ENCODE measurements around the gene ABCG1. TPM values are rescaled to one million over a fixed set of nuclear protein-coding genes. Genes with fewer than 3 reads are reported as not detected.

Gene ABCG1
- total RNA-seq, 1 donor from 2014 or later: 74.9 TPM

DNA sequence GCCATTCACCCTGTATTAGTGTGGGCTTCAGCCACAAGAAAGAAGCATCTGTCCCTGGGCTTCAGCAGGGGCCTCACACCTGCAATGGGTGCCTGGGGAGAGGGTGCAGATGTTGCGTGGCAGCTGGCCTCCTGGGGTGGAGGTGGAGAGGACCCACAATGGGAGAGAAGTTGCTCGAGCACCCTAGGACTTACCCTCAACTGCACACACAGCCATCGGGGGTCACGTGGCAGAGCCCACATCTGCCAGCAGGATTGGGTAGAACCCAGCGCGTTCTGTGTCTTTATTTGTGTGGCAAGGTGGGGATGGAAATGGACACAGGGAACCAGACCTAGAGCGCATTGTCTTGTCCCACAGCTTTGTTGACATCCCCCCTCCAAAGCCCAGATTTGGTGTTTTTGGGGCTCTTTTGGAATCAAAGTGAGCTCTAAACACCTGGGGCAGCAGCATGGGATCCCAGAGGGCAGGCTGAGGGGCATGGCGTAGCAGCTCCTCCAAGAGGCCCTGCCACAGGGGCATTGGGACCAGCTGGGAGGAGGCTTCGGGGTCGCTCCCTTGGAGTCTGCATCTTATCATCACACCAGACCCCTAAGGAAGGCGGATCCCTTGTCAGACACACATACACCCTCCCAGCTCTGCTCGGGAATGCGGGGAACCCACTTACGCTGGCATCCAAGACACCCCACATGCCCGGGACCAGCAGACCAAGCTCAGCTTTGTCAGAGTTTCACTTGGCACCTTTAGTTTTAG, 5.1 kb downstream of the ABCG1 start:
- no peak for ATAC-seq

DNA sequence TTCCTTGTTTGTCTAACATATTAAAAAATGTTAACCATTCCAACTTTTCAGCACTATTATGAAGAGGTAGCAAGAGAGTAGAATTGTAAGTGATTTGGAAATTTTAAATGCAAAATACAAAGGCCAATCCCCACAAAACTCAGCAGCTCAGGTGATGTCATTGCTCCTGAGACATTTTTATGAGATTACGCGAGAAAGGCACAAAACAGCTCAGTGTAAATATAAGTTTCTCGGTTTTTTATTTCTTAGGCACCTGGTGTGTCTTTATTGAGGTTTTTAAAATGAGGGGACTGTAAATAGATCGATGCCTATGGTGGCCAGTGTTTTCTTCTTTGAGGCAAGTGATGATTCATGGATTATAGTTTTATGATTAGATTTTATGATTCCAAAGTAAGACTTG, 6.1 kb downstream of the ABCG1 start:
- TF ChIP-seq, protein P1, sequence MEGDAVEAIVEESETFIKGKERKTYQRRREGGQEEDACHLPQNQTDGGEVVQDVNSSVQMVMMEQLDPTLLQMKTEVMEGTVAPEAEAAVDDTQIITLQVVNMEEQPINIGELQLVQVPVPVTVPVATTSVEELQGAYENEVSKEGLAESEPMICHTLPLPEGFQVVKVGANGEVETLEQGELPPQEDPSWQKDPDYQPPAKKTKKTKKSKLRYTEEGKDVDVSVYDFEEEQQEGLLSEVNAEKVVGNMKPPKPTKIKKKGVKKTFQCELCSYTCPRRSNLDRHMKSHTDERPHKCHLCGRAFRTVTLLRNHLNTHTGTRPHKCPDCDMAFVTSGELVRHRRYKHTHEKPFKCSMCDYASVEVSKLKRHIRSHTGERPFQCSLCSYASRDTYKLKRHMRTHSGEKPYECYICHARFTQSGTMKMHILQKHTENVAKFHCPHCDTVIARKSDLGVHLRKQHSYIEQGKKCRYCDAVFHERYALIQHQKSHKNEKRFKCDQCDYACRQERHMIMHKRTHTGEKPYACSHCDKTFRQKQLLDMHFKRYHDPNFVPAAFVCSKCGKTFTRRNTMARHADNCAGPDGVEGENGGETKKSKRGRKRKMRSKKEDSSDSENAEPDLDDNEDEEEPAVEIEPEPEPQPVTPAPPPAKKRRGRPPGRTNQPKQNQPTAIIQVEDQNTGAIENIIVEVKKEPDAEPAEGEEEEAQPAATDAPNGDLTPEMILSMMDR (IDR thresholded peaks at IDR 0.05): no peak
- Histone ChIP-seq H3K9me3 (no peaks in the 10 kb centered on the region), H3K4me3 (no peak overlapping the region), H3K27ac (no peak overlapping the region), H3K27me3 (ENCODE audit: low read depth) (no peaks in the 10 kb centered on the region), H3K36me3 (peaks cover 19% of the 10 kb centered on the region), H3K4me1 (peaks cover 68% of the 10 kb centered on the region)
- DNase-seq (no peak), ATAC-seq (no peak)
- intact Hi-C loops (cut with DNase I): no loop called here

More for the DNA sequence above, 5.1 kb downstream of the ABCG1 start:
- TF ChIP-seq, protein P1 (IDR thresholded peaks at IDR 0.05): no peak
- Histone ChIP-seq H3K4me3 (no peak overlapping the region), H3K4me1 (peaks cover 57% of the 10 kb centered on the region), H3K36me3 (peaks cover 19% of the 10 kb centered on the region), H3K27me3 (ENCODE audit: low read depth) (no peaks in the 10 kb centered on the region), H3K27ac (no peak overlapping the region), H3K9me3 (no peaks in the 10 kb centered on the region)
- intact Hi-C loops (cut with DNase I): no loop called here
- peak; percentile 34 for DNase-seq

DNA sequence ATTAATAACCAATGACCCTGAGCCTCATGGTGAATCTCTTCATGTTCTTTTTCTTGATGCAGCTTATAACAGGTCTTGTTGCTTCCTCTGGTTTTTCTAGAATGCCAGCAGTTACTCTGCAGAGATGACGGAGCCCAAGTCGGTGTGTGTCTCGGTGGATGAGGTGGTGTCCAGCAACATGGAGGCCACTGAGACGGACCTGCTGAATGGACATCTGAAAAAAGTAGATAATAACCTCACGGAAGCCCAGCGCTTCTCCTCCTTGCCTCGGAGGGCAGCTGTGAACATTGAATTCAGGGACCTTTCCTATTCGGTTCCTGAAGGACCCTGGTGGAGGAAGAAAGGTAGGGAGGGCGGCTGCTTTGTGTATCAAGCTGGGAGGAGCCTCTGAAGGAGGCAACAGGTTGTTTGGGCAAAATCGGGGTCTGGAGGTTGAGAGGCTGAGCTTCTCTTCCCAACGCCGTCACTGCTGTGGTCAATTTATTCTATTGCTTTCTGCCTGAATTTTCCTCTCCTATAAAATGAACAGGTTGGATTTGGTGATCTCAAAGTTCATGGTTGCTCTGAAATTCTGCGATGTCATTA, 6.7 kb downstream of the ABCG1 start:
- ATAC-seq (no peak), DNase-seq (peak; percentile 15)
- no peaks in the 10 kb centered on the region for H3K27me3 ChIP-seq (ENCODE audit: low read depth)
- peaks cover 70% of the 10 kb centered on the region for H3K4me1 ChIP-seq
- H3K27ac ChIP-seq: no peak overlapping the region
- TF ChIP-seq, protein P1 (IDR thresholded peaks at IDR 0.05): no peak
- peaks cover 19% of the 10 kb centered on the region for H3K36me3 ChIP-seq
- no peak overlapping the region for H3K4me3 ChIP-seq
- intact Hi-C loops (cut with DNase I): no loop called here
- no peaks in the 10 kb centered on the region for H3K9me3 ChIP-seq

DNA sequence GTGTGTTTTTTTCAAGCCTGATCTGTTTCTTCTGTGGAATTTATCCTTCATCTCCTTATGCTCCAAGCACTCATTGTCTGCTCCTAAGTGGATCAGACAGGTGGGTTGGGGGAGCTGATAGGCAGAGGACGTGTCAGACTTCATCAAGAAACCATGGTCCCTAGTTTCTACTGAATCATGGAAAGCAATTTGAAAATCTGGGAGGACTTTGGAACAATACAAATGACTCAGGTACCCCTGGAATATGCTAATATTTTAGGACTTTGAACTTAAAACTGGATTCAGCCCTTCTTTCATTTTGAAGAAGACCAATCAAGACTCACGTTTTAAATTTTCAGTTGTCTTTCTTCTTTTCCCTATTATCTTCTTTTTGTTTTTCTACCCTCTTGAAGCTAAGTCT, 7.7 kb downstream of the ABCG1 start:
- Histone ChIP-seq H3K27ac (no peak overlapping the region), H3K9me3 (no peaks in the 10 kb centered on the region), H3K4me1 (peaks cover 70% of the 10 kb centered on the region), H3K36me3 (peaks cover 19% of the 10 kb centered on the region), H3K4me3 (no peak overlapping the region), H3K27me3 (ENCODE audit: low read depth) (no peaks in the 10 kb centered on the region)
- no peak for DNase-seq
- intact Hi-C loops (cut with DNase I): no loop called here
- TF ChIP-seq, protein P1 (IDR thresholded peaks at IDR 0.05): no peak
- no peak for ATAC-seq

DNA sequence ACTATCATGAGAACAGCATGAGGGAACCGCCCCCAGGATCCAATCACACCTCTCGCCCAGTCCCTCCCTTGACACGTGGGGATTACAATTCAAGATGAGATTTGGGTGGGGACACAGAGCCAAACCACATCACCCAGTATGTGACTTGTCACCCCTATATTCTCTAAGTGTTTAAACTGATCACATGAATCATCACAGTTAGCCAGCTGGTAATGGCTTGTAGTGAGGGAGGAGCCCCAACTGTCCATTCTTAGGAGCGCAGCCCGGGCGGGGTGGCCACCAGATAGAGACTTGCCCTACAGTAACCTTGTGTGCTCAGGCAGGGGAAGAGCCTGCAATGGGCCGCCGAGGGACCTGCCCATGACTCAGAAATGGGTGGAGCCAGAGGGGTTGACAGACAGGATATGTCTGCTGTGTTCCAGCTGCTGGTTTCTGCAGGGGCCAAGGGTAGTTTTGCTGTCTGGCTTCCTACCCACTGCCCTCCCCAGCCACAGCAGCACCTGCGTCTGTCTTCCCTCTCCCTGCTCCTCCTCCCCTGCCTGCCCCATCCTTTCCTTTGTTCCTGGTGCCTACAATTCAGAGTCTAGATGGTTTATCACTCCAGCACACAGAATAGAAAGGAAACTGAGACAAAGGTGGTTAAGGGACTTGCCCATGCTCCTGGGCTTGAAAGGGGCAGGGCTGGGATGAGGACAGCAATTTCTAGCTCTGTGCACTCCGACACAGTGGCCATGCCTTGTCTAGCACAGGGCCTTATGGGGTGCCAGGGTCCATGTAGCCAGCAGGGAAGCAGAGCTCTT, 9.2 kb downstream of the ABCG1 start:
- Histone ChIP-seq H3K27me3 (ENCODE audit: low read depth) (no peaks in the 10 kb centered on the region), H3K27ac (peak overlapping the region; percentile 58), H3K4me1 (peaks cover 70% of the 10 kb centered on the region), H3K36me3 (peaks cover 19% of the 10 kb centered on the region), H3K4me3 (peak overlapping the region; percentile 18), H3K9me3 (no peaks in the 10 kb centered on the region)
- intact Hi-C loops (cut with DNase I): no loop called here
- ATAC-seq (peak; percentile 91 to 96), DNase-seq (peak; percentile 93)
- TF ChIP-seq, protein P1 (IDR thresholded peaks at IDR 0.05): no peak
